H1 (cell line): ENCODE data around the gene KLHL29. TPM values are rescaled to one million over a fixed set of nuclear protein-coding genes. Genes with fewer than 3 reads are reported as not detected.

Source experiments
- CREB1 ChIP-seq: IDR thresholded peaks from 2 replicates; pipeline ENCODE4 v1.6.1; 2012; ENCODE audit warnings: inconsistent platforms
- NANOG ChIP-seq: IDR thresholded peaks from 2 replicates; pipeline ENCODE4 v1.6.1; 2011; ENCODE audit warnings: low read length, low read depth, mild to moderate bottlenecking, inconsistent platforms; ENCODE audit not compliant: insufficient read depth, poor library complexity, severe bottlenecking
- polyA plus RNA-seq, 7 experiments: library from polyadenylated mRNA; depleted of rRNA in 3 of 7; stranded (reverse) in 5 of 7; unstranded in 2 of 7; fragments of >200 nt in 5 of 7; fragments of 200-250 nt in 2 of 7; gene quantifications; 1 replicate in 5 of 7; 2 replicates in 1 of 7; 4 replicates in 1 of 7; pipeline versions ENCODE4 v1.2.1 to v1.2.3, GENCODE V29; 2011 to 2013; ENCODE audit warnings: missing spikeins in 2 of 7, mixed read lengths in 2 of 7
- total RNA-seq: library from RNA; stranded (reverse); fragmentation: NEBNext Ultra II Directional; extraction: Animal tissue kit (Norgen Biotek cat#: 25700); gene quantifications from 2 replicates; pipeline ENCODE4 v1.2.1, GENCODE V29; 2021
- TF ChIP-seq, protein P1 (sequence below): fragments of 300-600 bp; sonication (generic); IDR thresholded peaks from 2 replicates; pipeline ENCODE4 v1.7.1; 2012; ENCODE audit warnings: low read length, moderate library complexity, mild to moderate bottlenecking, inconsistent platforms; ENCODE audit not compliant: insufficient replicate concordance

The KLHL29 gene
- total and polyA plus RNA-seq, 2 of the 8 experiments (the other 6 are each of a cell fraction or from before 2014, with no cell fraction given): 1.1 to 4.7 TPM

DNA sequence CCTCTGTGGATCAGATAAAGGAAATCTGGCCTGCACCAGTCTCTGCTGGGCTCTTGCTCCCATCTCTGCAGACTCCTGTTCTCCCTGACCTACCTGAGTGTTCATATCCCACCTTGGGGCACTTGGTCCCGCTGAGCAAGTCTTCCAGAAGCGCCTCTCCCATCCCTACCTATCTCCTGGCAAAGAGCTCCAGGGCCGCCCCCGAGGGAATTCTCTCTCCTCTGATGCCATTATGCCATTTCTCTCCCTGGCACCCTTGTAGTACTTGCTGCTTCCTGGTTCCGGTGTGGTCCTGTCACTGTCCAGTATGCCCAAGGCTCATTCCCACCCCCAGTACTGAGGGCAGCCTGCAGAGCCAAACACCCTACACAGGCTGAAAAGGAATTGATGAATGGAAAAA lies 99.8 kb downstream of the KLHL29 start (continued):
- TF ChIP-seq, protein P1, sequence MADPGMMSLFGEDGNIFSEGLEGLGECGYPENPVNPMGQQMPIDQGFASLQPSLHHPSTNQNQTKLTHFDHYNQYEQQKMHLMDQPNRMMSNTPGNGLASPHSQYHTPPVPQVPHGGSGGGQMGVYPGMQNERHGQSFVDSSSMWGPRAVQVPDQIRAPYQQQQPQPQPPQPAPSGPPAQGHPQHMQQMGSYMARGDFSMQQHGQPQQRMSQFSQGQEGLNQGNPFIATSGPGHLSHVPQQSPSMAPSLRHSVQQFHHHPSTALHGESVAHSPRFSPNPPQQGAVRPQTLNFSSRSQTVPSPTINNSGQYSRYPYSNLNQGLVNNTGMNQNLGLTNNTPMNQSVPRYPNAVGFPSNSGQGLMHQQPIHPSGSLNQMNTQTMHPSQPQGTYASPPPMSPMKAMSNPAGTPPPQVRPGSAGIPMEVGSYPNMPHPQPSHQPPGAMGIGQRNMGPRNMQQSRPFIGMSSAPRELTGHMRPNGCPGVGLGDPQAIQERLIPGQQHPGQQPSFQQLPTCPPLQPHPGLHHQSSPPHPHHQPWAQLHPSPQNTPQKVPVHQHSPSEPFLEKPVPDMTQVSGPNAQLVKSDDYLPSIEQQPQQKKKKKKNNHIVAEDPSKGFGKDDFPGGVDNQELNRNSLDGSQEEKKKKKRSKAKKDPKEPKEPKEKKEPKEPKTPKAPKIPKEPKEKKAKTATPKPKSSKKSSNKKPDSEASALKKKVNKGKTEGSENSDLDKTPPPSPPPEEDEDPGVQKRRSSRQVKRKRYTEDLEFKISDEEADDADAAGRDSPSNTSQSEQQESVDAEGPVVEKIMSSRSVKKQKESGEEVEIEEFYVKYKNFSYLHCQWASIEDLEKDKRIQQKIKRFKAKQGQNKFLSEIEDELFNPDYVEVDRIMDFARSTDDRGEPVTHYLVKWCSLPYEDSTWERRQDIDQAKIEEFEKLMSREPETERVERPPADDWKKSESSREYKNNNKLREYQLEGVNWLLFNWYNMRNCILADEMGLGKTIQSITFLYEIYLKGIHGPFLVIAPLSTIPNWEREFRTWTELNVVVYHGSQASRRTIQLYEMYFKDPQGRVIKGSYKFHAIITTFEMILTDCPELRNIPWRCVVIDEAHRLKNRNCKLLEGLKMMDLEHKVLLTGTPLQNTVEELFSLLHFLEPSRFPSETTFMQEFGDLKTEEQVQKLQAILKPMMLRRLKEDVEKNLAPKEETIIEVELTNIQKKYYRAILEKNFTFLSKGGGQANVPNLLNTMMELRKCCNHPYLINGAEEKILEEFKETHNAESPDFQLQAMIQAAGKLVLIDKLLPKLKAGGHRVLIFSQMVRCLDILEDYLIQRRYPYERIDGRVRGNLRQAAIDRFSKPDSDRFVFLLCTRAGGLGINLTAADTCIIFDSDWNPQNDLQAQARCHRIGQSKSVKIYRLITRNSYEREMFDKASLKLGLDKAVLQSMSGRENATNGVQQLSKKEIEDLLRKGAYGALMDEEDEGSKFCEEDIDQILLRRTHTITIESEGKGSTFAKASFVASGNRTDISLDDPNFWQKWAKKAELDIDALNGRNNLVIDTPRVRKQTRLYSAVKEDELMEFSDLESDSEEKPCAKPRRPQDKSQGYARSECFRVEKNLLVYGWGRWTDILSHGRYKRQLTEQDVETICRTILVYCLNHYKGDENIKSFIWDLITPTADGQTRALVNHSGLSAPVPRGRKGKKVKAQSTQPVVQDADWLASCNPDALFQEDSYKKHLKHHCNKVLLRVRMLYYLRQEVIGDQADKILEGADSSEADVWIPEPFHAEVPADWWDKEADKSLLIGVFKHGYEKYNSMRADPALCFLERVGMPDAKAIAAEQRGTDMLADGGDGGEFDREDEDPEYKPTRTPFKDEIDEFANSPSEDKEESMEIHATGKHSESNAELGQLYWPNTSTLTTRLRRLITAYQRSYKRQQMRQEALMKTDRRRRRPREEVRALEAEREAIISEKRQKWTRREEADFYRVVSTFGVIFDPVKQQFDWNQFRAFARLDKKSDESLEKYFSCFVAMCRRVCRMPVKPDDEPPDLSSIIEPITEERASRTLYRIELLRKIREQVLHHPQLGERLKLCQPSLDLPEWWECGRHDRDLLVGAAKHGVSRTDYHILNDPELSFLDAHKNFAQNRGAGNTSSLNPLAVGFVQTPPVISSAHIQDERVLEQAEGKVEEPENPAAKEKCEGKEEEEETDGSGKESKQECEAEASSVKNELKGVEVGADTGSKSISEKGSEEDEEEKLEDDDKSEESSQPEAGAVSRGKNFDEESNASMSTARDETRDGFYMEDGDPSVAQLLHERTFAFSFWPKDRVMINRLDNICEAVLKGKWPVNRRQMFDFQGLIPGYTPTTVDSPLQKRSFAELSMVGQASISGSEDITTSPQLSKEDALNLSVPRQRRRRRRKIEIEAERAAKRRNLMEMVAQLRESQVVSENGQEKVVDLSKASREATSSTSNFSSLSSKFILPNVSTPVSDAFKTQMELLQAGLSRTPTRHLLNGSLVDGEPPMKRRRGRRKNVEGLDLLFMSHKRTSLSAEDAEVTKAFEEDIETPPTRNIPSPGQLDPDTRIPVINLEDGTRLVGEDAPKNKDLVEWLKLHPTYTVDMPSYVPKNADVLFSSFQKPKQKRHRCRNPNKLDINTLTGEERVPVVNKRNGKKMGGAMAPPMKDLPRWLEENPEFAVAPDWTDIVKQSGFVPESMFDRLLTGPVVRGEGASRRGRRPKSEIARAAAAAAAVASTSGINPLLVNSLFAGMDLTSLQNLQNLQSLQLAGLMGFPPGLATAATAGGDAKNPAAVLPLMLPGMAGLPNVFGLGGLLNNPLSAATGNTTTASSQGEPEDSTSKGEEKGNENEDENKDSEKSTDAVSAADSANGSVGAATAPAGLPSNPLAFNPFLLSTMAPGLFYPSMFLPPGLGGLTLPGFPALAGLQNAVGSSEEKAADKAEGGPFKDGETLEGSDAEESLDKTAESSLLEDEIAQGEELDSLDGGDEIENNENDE: no peak
- no peak for TF ChIP-seq CREB1
- TF ChIP-seq NANOG: no peak
